Measurements from ENCODE around the gene LILRA5.
"Not testable (repeated sequence)": the region's sequence is repeated elsewhere in the genome, so short reads cannot be mapped to it uniquely, and the experiment has no call there.

LILRA5 gene

DNA sequence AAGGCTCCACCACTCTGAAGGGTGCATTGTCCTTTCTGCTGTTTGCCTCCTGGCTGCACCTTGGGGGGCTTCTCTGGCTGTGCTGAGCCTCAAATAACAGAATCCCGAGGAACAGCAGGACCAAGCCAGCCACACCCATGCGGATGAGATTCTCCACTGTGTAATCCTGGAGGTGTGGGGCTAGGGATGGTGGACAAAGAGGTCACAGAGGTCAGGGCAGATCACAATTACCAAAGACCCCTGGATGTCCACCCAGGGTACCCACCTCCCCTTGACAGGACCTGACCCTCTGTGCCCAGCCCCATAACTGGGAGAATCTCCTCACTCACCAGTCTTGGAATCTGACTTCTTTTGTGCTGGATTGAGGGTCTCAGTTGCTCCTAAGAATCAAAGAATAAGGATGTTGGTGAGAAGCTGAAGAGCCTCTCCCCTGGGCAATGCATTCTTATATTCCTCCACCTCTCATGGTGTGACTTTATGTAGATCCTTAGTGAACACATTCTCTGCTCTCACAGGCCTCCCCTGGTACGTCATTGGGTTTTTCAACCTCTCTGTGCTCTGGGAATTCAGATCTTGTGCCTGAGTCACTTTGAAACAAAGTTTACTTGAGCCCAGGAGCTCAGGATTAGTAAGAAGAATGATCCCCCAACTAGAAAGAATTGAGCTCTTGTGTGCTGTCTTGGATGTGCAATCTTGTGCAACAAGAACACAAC, 20.8 kb upstream of the LILRA5 start:
- DNase-seq, result no peak

GRCh38 chr19:54332149-54332548, 19.2 kb upstream of the LILRA5 start:
- DNase-seq, result no peak

DNA sequence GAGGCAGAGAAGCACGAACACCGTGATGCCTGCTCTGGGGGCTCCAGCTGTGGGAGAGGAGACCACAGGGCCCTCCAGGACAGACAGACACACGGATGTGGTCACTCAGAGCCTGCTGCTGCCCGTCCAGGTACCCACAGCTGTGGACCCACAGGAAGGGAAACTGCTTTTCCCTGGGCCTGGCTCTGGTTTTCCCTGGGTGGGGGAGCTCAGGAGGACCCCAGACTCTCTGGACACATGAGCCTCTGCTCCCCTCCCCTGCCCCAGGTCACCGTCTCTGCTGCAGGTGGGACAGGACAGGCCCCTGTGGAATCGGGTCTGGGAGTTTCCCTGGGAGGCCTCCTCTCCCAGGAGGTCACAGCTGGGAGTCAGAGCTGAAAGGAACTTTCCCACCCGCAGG, 18.7 kb upstream of the LILRA5 start:
- no peak for DNase-seq

DNA sequence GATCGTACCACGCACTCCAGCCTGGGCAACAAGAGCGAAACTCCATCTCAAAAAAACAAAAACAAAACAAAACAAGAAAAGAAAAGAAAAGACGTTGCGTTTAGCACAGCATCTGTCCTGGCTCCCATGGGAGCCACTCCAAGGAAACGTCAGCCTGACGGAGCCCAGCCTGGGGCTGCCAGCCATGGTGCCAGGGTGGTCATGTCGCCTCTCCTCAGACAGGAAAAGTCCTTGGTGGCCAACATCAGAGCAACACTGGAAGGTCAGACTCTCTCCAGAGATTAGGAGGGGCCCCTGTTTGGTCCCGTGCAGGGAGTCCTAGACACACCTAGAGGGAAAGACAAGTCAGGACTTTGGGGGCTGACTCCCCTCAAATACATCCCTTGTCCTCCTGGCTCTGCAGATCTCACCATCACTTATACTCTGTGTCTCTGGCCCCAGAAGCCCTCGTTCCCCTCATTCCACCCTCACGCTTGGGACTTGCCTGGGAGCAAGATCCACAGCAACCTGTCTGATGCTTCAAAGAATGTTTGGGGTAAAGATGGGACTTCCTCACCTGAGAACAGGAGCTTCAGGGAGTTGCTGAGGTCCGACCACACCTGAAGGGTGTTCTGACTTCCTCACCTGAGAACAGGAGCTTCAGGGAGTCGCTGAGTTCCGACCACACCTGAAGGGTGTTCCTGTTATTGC, 16.7 kb upstream of the LILRA5 start:
- no peak for DNase-seq

GRCh38 chr19:54328781-54329180, 15.8 kb upstream of the LILRA5 start:
- DNase-seq, result not testable (repeated sequence)

DNA sequence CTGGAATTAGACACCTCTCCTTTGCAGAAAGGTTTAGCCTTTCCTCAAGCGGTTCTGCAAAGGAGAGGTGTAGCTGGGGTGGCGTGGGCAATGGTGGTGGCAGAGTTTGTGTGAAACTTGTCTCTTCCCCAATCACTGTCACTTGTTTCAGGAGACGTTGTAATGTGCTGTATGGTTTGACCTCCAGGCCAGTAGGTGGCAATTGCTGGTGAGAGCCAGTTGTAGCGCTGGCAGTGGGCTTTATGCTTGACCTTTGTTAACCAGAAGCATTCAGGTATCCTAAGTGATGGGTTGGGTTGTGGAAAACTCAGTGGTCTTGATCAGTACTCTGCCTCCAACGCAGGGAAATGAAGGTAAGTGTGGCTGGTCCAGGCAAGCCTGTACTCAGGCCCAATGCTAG, 12.7 kb upstream of the LILRA5 start:
- DNase-seq, result no peak

GRCh38 chr19:54325194-54325621, 12.2 kb upstream of the LILRA5 start:
- peak in 3 of 4 experiments; percentile 5 to 30 (median 17) for DNase-seq

GRCh38 chr19:54324071-54324470, 11.1 kb upstream of the LILRA5 start:
- no peak for DNase-seq

DNA sequence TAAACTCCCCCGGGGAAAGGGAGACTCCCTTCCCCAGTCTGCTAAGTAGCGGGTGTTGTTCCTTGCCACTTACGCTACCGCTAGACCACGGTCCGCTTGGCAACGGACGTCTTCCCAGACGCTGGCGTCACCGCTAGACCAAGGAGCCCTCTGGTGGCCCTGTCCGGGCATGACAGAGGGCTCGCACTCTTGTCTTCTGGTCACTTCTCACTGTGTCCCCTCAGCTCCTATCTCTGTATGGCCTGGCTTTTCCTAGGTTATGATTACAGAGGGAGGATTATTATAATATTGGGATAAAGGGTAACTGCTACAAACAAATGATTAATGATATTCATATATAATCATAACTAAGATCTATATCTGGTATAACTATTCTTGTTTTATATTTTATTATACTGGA, 10.0 kb upstream of the LILRA5 start:
- DNase-seq, result not testable (repeated sequence)

DNA sequence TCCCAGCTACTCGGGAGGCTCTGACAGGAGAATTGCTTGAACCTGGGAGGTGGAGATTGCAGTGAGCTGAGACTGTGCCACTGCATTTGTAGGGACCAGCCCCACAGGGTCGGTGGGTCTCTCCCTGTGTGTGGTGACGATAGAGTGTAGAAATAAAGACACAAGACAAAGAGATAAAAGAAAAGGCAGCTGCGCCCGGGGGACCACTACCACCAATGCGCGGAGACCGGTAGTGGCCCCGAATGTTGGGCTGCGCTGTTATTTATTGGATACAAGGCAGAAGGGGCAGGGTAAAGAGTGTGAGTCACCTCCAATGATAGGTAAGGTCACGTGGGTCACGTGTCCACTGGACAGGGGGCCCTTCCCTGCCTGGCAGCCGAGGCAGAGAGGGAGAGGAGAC, 9.3 kb upstream of the LILRA5 start:
- DNase-seq, result not testable (repeated sequence)

DNA sequence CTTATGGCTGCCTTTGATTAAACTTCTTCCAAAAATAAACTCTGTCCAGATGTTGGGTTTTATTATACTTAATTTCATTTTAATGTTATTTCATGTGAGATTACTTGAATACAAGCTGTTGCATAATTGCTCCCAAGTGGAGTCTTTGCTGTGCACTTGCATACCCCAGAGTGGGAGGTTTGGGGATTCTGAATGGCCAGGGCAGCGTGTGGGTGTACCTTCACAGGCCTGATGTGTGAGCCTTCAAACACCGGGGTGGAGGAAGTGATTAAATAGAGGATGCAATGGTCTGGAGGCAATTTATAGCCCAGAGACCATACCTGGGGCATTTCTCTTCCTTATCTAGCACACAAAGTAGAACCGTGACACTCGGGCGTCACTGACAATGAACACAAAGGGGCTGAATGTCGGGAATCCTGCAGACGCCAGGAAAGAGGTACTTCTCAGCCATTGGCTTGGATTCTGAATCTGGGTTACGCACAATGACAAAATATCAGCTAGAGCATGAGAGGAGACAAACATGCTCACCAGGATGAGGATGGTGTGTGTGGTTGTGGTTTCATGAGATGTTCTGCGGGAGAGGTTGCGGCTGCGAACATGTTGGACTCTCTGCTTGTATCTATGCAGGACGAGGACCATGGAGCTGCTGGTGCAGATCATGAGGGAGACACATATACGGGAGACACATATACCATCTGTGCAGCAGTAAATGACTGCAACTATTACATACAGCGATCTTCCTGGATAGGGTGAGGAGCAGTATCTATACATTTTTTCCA, 7.1 kb upstream of the LILRA5 start:
- DNase-seq, result no peak

DNA sequence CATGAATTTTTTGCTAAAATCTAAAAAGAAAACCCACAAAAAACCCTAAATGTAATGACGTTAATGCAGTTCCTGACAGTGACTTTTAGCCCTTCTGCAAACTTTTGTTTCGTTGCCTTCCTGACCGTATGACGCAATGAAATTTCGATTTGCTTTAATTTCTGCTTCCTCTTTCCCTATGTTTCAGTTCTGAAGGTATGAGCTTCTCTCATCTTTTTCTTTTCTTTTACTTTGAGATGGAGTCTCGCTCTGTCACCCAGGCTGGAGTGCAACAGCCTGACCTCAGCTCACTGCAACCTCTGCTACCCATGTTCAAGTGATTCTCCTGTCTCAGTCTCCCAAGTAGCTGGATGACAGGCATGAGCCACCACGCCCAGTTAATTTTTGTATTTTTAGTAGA, 6.1 kb upstream of the LILRA5 start:
- no peak for DNase-seq

- no peak for DNase-seq
These were observed 4.9 kb upstream of the LILRA5 start for GRCh38 chr19:54317965-54318240.

DNA sequence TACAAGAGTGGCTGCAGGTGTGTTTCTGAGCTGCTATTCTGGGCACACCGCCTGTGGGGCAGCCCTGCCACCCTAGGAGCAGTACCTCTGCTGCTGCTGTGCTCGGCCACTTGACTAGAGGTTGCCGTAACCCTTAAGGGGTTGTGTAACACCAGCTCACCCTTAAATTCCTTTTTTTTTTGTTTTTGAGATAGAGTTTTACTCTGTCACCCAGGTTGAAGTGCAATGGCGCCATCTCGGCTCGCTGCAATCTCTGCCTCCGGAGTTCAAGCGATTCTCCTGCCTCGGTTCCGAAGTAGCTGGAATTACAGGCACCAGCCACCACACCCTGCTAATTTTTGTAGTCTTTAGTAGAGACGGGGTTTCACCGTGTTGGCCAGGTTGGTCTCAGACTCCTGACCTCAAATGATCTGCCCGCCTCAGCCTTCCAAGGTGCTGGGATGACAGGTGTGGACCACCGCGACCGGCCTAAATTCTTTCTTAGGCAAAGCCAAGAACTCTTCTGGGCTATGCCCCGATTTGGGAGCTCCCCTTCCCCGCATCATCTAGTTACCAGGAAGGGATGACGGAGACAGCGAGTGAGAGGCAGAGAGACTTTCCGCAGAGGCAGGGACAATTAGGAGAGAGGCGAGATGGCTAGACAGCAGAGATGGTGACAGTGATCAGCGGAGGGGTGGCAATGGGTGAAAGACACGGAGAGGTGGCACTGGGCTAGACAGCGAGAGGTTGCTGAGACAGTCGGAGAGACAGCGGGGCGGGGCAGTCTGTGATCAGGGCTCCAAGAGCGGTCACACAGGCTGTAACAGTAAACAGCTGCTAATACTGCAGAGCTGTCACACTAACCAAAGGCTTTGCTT, 4.4 kb upstream of the LILRA5 start:
- no peak for DNase-seq

DNA sequence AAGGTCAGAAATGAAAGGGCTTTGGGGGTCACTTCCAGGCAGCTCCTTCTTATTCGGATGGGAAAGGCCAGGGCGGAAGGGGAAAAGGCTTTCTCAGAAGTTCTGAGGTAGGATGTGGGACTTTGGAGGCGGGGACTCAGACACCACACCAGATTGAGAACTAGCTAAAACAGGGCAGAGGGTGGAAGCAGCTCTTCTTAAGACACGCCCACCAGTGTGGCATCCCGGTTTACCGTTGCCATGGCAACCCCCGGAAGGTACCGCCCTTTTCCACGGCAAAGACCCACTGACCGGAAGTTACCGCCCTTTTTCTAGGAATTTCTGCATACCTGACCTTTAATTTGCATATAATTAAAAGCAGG, 3.8 kb upstream of the LILRA5 start:
- no peak for DNase-seq

DNA sequence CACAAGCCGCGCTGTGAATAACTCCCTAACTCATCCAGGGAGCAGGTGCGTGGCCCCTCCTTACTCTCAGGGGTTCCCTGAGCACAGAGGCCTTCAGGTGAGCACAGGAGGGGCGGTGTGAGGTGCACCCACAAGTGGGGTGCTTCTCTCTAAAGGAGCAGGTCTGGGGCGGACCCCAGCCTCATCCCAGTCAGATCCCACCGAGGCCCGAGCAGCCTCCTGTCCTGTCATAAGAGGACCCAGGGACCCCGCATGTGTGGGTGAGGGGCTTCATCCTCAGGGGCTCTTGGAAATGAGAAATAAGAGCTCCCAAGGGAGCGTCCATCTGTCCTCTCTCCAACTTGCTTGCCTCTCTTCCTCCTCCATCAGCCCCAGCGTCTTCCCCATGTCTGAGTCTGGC, 3.0 kb upstream of the LILRA5 start:
- no peak for DNase-seq

- no peak for DNase-seq
These were observed 955 bp downstream of the LILRA5 start for GRCh38 chr19:54312011-54312410.

- DNase-seq, result no peak
These were observed 1.5 kb downstream of the LILRA5 start for GRCh38 chr19:54311486-54311885.

DNA sequence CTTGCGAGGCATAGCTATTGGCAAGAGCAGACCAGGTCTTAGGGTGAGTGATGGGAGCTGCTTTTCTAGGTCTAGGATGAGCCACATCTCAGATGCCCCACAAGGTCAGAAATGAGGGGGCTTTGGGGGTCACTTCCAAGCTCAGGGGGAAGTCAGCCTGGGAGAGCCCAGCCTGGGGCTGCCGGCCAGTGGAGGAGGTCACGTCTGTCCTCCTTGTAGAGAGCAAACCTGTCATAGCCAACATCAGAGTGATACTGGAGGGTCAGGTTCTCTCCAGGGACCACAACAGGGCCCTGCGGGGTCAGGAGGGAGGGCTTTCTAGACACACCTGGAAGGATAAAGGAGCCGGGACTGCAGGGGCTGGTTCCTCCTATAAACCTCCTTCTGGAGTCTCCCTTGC, 2.4 kb downstream of the LILRA5 start:
- DNase-seq, result no peak

- DNase-seq, result no peak
These were observed 3.2 kb downstream of the LILRA5 start for GRCh38 chr19:54309811-54310210.

GRCh38 chr19:54307389-54308020, 5.5 kb downstream of the LILRA5 start:
- DNase-seq, result no peak

DNA sequence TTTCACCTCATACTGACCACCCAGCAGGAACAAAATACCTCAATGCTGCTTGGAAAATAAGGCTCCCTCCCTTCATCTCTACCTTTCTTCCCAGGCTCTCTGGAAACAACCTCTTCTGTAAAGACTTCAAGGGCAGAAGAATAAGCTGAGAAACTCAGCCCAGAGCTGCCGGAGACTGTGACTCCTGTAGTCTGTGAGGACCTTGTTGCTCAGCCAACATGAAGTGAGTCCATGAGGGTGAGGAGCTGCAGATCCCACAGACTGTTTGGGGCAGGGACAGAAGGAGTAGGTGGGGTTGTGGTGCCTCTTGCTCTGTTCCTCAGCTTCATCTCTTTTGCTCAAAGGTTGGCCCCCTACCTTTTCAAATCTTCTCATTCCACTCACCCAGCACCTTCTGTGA, 7.8 kb downstream of the LILRA5 start:
- no peak for DNase-seq

GRCh38 chr19:54302257-54302656, 10.7 kb downstream of the LILRA5 start:
- no peak for DNase-seq
